Osteoblast (primary cell): ENCODE measurements around the gene DMPK. TPM values are rescaled to one million over a fixed set of nuclear protein-coding genes. Genes with fewer than 3 reads are reported as not detected.

ENCODE experiments used
- DNase-seq: peaks from one replicate; pipeline ENCODE4 v3.0.0; 2011; ENCODE audit warnings: low spot score, mixed read lengths; ENCODE audit not compliant: insufficient read length; ENCODE audit errors: missing footprints
- H2AFZ ChIP-seq: 2 replicates; pipeline ENCODE4 v1.6.0; 2011; ENCODE audit warnings: mild to moderate bottlenecking, low read length
- H3K27ac ChIP-seq: 2 replicates; pipeline ENCODE4 v1.5.1; 2011; ENCODE audit warnings: mild to moderate bottlenecking, low read depth, low read length, moderate library complexity
- H3K27me3 ChIP-seq: 2 replicates; pipeline ENCODE4 v1.6.0; 2012; ENCODE audit warnings: mild to moderate bottlenecking, control low read depth, inconsistent platforms, low read length, moderate library complexity; ENCODE audit not compliant: insufficient read depth
- H3K36me3 ChIP-seq: 2 replicates; pipeline ENCODE4 v1.5.1; 2011; ENCODE audit warnings: mild to moderate bottlenecking, low read length, control low read depth, moderate library complexity; ENCODE audit not compliant: insufficient read depth
- H3K4me1 ChIP-seq: 2 replicates; pipeline ENCODE4 v1.5.1; 2011; ENCODE audit warnings: mild to moderate bottlenecking, low read length, control low read depth, moderate library complexity; ENCODE audit not compliant: insufficient read depth
- H3K4me2 ChIP-seq: 2 replicates; pipeline ENCODE4 v1.6.0; 2011; ENCODE audit warnings: mild to moderate bottlenecking, low read length; ENCODE audit not compliant: insufficient read depth
- H3K4me3 ChIP-seq: fragments of 200-600 bp; sonication (generic); 3 replicates; pipeline ENCODE4 v1.5.1; 2012; ENCODE audit warnings: mild to moderate bottlenecking, low read length, inconsistent platforms; ENCODE audit not compliant: insufficient read depth
- H3K79me2 ChIP-seq: 2 replicates; pipeline ENCODE4 v1.6.0; 2012; ENCODE audit warnings: mild to moderate bottlenecking, low read length, control low read depth, inconsistent platforms; ENCODE audit not compliant: insufficient read depth
- H3K9me3 ChIP-seq: 2 replicates; pipeline ENCODE4 v1.5.1; 2011; ENCODE audit warnings: low read depth, low read length, control low read depth
- H4K20me1 ChIP-seq: 2 replicates; pipeline ENCODE4 v1.6.0; 2012; ENCODE audit warnings: mild to moderate bottlenecking, low read length, control low read depth; ENCODE audit not compliant: insufficient read depth
- CTCF ChIP-seq: IDR thresholded peaks from 2 replicates; pipeline ENCODE4 v1.5.1; 2011; ENCODE audit warnings: mild to moderate bottlenecking, low read depth, low read length, moderate library complexity; ENCODE audit errors: extremely low read depth
- total RNA-seq: library from RNA; depleted of rRNA; stranded (reverse); fragments of >200 nt; gene quantifications from 2 replicates; pipeline ENCODE4 v1.2.3, GENCODE V29; 2012

The DMPK gene
- total RNA-seq, 1 donor, result 30.4 TPM

GRCh38 chr19:45768984-45769782 lies 13.1 kb downstream of the DMPK start, which contains the start of gene SIX5:
SIX5 (minus strand) TSS chr19:45769252; CDS start chr19:45768844, 408 bp downstream.
- Histone ChIP-seq H3K4me1 (peaks cover 23% of the 10 kb centered on the region), H4K20me1 (peaks cover 11% of the 10 kb centered on the region), H2AFZ (peak within 1 kb of the TSS; percentile 18), H3K79me2 (peaks cover 8% of the 10 kb centered on the region), H3K27me3 (no peaks in the 10 kb centered on the region), H3K9me3 (no peaks in the 10 kb centered on the region), H3K36me3 (peaks cover 26% of the 10 kb centered on the region), H3K27ac (peak within 1 kb of the TSS; percentile 79), H3K4me2 (peak within 1 kb of the TSS; percentile 96), H3K4me3 (peak within 1 kb of the TSS; percentile 76)
- DNase-seq, result peak; percentile 100
- no peak for TF ChIP-seq CTCF

GRCh38 chr19:45768655-45768983 lies 13.7 kb downstream of the DMPK start:
- no peak for TF ChIP-seq CTCF
- peaks cover 8% of the 10 kb centered on the region for H3K79me2 ChIP-seq
- H3K36me3 ChIP-seq, result peaks cover 25% of the 10 kb centered on the region
- peaks cover 23% of the 10 kb centered on the region for H3K4me1 ChIP-seq
- peak; percentile 95 for DNase-seq
- no peak overlapping the region for H2AFZ ChIP-seq
- peak overlapping the region; percentile 76 for H3K4me3 ChIP-seq
- H3K27ac ChIP-seq, result peak overlapping the region; percentile 79
- H4K20me1 ChIP-seq, result peaks cover 11% of the 10 kb centered on the region
- H3K9me3 ChIP-seq, result no peaks in the 10 kb centered on the region
- no peaks in the 10 kb centered on the region for H3K27me3 ChIP-seq
- peak overlapping the region; percentile 96 for H3K4me2 ChIP-seq

DNA sequence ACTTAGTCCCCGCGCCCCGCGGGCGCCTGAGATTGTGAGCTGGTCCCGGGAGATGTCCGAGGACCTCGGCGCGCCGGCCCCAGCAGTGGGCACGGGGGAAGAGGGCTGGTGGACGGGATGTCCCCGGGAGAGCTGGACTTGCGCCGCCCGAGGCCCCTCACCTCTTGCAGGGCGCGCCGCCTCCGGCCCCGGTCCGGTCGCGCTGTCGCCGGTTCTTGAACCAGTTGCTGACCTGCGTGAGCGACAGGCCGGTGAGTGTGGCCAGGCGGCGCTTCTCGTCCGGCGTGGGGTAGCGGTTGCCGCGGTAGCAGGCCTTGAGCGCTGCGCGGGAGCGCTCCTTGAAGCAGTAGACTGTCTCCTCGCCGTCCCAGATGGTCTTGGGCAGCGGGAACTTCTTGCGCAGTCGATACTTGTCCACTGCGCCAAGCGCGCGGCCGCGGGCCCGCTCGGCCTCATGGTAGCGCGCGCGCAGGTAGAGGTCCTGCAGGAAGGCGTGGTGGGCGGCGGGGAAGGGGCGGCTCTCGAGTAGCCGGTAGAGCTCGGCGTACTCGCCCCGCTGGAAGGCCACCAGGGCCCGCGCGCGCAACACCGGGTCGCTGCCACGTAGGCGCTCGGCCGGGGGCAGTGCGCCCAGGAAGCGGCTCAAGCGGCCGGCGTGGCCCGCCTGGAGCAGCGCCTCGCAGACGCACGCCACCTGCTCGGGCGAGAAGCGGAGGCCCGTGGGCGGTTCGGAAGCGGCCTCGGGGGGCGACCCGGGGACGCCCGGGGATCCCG lies 14.2 kb downstream of the DMPK start:
- Histone ChIP-seq H3K27me3 (no peaks in the 10 kb centered on the region), H3K36me3 (peaks cover 19% of the 10 kb centered on the region), H3K4me1 (peaks cover 23% of the 10 kb centered on the region), H3K9me3 (no peaks in the 10 kb centered on the region), H3K79me2 (peaks cover 8% of the 10 kb centered on the region), H2AFZ (no peak overlapping the region), H4K20me1 (peaks cover 11% of the 10 kb centered on the region), H3K4me2 (peak overlapping the region; percentile 96), H3K27ac (peak overlapping the region; percentile 79), H3K4me3 (peak overlapping the region; percentile 76)
- peak; percentile 93 for DNase-seq
- no peak for TF ChIP-seq CTCF

GRCh38 chr19:45767410-45767880 lies 14.8 kb downstream of the DMPK start:
- H3K36me3 ChIP-seq, result peaks cover 13% of the 10 kb centered on the region
- peak overlapping the region; percentile 76 for H3K4me3 ChIP-seq
- H4K20me1 ChIP-seq, result peaks cover 11% of the 10 kb centered on the region
- H3K27me3 ChIP-seq, result no peaks in the 10 kb centered on the region
- H2AFZ ChIP-seq, result peak overlapping the region; percentile 75
- H3K27ac ChIP-seq, result peak overlapping the region; percentile 79
- peaks cover 8% of the 10 kb centered on the region for H3K79me2 ChIP-seq
- peaks cover 23% of the 10 kb centered on the region for H3K4me1 ChIP-seq
- TF ChIP-seq CTCF, result no peak
- H3K4me2 ChIP-seq, result peak overlapping the region; percentile 96
- no peaks in the 10 kb centered on the region for H3K9me3 ChIP-seq
- DNase-seq, result peak; percentile 99
